ENCODE measurements around the gene GLMP.

- TF ChIP-seq ZNF274 (IDR thresholded peaks at IDR 0.05; ENCODE audit: low read depth, low read length) (no peak), SUZ12 (IDR thresholded peaks at IDR 0.05; ENCODE audit: extremely low read depth, insufficient read depth, insufficient read length) (no peak)
These were observed 41.8 kb downstream of the GLMP start for GRCh38 chr1:156253634-156254033.

Measured in NT2/D1 (cell line).